NCI-H1417 treated with DMSO at 0.1 percent for 48 hours (cell line): ENCODE measurements around the gene SPANXN5.
"Not testable (repeated sequence)": the region's sequence is repeated elsewhere in the genome, so short reads cannot be mapped to it uniquely, and the experiment has no call there.

Experiments used
- DNase-seq: peaks from one replicate; lab custom pipeline; 2025; lab: John Stamatoyannopoulos, UW

The SPANXN5 gene, protein sequence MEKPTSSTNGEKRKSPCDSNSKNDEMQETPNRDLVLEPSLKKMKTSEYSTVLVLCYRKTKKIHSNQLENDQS

DNA sequence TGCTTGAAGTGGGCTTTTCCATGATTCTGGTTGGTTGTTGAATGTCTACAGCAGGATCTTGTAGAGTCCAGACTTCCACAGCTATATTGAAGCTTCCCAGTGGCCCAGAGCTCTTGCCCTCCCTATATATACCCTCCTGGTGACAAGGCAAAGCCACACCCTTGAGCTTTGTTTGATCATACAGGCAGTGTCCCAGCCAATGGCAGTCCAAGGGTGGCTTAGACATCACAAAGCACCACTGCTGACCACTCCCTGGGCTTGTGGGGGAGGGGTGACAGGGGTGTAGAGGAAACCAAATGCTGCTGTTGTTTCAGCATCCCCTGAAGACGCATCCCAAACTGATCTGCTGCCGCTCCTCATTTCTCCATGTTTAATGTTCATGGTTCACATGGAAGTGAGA lies at the start of gene SPANXN5:
Gene SPANXN5, minus strand, starts transcription at position 101 of the 400 bp plus-strand sequence. Its CDS starts 79 bp downstream, at position 22.
- DNase-seq, result not testable (repeated sequence)

DNA sequence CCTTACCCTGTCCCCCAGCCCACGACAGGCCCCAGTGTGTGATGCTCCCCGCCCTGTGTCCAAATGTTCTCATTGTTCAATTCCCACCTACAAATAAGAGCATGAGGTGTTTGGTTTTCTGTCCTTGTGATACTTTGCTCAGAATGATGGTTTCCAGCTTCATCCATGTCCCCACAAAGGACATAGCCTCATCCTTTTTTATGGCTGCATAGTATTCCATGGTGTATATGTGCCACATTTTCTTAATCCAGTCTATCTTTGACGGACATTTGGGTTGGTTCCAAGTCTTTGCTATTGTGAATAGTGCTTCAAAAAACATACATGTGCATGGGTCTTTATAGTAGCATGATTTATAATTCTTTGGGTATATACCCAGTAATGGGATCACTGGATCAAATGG lies 46.4 kb upstream of the SPANXN5 start:
- DNase-seq, result not testable (repeated sequence)

DNA sequence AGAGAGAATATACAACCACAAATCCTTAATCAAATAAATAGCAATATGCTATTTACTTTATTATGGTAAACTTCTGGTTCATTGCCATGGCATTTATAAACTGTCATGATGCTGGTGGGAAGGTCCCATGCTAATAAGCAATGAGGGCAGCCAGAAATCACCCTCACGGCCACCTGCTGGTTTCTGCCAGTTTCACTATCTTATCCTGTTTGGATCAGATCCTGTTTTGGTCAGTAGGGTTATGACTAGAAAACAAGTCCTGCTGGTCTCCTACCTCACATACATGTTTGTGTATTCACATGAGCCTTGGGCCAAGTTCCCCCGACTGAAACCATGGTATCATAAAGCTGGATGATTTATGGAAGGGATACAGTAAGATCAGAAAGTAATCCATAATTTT lies 41.9 kb upstream of the SPANXN5 start:
- no peak for DNase-seq

DNA sequence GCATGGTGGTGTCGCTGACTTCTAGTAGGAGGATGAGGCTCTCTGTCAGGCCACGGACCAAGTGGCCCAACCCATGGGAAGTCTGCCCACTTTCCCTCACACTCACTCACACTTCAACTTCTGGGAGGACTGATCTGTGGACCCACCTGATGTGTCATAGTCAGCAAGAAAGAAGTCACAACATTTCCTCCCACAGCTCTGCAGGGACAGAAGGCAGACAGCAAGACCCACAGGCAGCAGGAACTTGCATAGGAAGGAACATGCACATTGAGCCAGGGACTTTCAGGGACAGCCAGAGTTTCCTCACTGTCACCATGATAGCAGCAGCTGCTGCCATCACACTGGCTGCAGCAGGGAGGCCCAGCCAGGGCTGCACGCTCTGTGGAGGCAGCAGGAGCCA lies 33.3 kb upstream of the SPANXN5 start:
- DNase-seq, result no peak

DNA sequence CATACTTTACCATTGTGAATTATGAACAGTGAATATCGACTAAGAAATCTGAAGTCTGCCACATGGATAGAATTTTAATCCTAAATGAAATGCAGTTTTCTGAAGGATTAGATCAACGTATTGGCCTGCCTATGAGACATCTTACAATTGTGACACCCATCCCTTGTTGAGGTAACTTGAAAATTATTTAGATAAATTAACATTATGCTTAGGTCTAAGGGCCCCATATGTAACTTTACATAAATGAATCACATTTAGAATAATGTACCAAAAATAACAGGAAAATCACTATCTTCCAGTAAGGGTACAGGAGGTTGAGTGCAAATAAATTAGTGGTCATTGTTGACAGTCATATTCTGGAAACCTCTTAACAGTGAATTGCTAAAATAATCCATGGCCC lies 27.4 kb upstream of the SPANXN5 start:
- DNase-seq, result no peak

DNA sequence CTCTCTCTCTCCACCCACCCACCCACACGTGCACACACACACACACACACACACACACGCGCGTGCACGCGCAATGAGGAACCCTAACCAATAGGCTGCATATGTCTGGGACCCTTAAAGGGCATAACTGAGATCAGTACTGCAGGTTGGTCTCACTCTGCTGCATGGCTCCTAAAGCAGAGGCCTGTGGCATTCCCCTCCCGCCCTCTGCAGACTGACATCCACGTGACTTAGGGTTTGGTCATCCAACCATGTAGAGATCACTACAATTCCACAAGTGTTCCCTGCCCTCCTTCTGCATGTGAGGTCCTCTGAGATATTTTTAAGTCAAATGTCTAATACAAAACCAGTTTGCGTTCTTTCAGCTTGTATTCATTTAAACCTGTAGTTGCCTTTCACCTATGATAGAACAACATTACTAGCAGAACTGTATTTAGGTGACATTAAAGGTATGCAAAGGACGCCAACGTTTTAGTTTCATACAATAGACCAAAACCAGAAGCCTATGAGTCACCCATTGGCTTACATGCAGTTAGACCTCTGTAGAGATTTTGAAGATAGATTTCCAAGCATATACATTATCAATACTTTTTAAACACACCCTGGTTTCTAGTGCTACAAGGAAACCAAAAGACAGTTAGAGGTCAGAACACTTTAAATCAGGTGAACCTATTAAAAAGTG lies 24.0 kb upstream of the SPANXN5 start:
- no peak for DNase-seq

DNA sequence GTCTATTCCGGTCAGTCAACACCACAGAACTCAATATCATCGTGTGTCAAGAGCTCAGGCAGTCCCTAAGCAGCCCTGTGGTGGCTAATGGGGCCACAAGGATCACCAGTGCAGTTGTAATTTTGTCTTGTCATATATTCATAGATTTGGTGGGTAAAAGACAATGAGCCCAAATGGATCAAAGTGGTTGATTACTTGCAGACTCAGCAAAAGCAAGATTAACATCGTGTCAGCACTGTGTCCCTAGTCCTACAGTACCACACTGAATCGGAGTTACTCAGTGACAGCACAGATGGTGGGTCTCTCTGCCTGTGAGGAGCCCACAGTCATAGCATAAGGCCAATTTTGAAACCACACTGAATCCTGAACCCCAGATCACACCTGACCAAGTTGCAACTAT lies 22.6 kb upstream of the SPANXN5 start:
- DNase-seq, result no peak

DNA sequence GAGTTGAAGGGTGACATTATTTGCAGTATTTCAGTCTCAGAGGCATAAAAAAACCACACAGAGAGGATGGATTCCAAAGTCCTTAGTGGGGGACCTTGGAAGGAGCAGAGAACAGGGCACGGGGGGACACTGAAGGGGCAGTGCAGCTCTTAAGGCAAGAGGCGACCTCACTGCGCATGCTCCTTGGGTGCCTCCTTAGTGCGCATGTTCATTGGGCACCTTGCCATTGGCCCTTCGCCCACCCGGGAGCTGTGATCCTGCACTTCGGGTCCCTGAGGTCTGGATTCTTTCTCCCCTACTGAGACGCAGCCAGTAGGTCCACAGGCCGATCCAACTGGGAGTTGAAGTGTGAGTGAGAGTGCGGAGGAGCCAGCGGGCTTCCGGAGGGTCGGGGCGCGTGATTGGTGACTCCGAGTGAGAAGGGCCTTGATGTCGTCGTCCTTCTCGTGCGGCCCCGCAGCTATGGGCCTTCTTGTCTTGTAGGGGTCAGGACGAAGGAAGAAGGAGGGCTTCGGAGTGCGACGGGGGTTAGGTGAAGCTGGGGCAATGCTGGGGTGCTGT lies 13.9 kb upstream of the SPANXN5 start, which contains the start of gene XAGE5:
Gene XAGE5, plus strand, starts transcription at position 223 of the 561 bp plus-strand sequence. CDS start 1,280 bp downstream, outside the sequence.
- no peak for DNase-seq

DNA sequence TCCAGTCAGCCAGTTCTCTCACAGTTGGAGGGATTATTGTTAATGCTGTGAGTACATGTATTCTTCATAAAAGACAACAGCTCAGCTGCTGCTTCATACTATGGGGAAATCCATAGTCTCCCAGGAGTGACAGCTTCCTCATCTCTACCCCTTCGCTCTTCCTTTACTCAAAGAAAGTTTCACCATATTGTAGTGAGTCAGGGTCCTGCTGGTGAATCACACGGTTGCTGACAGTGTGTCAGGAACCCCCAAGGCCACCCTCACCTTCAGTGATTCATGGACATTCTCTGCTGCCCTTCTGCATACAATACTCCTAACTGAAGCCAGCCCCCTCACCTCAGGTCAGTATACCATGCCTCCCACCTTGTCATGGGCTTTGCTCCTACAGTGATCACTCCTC lies 7.6 kb upstream of the SPANXN5 start:
- DNase-seq, result not testable (repeated sequence)

DNA sequence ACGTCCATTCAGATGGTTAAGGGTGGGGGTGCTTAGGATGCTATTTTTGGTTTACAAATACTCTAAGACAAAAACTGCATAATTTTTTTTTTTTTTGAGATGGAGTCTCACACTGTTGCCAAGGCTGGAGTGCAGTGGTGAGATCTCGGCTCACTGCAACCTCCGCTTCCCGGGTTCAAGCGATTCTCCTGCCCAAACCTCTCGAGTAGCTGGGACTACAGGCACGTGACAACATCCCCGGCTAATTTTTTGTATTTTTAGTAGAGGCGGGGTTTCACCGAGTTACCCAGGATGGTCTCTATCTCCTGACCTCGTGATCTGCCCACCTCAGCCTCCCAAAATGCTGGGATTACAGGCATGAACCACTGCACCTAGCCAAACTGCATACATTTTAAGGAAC lies 23.7 kb downstream of the SPANXN5 start:
- DNase-seq, result not testable (repeated sequence)

DNA sequence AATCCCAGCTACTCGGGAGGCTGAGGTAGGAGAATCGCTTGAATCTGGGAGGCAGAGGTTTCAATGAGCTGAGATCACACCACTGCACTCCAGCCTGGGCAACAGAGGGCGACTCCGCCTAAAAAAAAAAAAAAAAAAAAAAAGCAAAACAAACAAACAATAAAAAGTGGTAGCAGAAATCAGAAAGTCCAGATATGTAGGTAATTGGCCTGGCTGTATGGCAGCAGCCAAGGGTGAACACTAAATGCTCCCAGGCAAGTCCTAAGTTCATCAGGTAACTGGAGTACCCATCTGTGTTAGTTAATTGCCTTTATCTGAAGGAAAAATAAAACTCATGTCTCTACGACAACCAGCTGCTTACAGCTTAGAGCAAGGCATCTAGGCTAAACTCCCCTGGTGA lies 31.2 kb downstream of the SPANXN5 start:
- not testable (repeated sequence) for DNase-seq

DNA sequence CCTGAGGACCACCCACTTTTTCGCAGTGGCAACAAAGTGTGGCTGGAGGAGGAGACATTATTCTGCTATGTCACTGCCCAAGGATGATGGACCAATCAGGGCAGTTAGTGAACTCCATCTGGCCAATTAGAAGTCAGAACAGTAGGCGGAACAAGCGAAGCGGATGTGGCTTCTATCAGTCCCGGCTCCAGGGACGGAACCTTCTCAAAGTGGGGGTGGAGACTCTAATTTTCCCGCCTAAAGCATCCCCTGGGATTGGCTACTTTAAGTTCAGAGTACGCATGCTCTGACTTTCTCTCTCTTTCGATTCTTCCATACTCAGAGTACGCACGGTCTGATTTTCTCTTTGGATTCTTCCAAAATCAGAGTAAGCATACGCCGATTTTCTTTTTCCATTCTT lies 46.3 kb downstream of the SPANXN5 start, which contains the start of gene SSX2B:
Gene SSX2B, plus strand, starts transcription at position 301 of the 400 bp plus-strand sequence. CDS start 1,429 bp downstream, outside the sequence.
- not testable (repeated sequence) for DNase-seq
